Hepatic stellate cell (primary cell): ENCODE data around the gene CCDC182.

Experiments used
- DNase-seq: peaks from one replicate; pipeline ENCODE4 v3.0.0; 2011; ENCODE audit warnings: low spot score

The CCDC182 gene

DNA sequence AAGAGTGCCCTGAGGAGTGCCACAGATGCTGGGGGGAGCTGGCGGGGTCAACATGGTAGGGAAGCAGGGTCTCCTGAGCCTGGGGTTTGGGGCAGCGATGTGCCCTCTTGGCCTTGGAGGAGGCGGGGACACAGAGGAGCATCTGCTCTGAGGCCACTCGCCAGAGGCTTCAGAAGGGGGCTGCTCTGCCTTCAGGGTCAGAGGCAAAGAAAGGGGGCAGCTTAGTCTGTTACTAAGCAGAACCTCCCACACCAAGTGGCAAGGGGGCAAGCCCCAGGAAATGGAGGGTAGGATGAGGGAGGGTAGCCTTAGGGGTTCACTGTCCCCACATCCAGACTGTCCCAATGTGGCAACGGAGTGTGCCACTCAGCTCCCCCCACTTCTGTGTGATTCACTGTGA lies 18.3 kb downstream of the CCDC182 start:
- DNase-seq, result no peak

GRCh38 chr17:57726213-57726790 lies 18.8 kb downstream of the CCDC182 start:
- no peak for DNase-seq

DNA sequence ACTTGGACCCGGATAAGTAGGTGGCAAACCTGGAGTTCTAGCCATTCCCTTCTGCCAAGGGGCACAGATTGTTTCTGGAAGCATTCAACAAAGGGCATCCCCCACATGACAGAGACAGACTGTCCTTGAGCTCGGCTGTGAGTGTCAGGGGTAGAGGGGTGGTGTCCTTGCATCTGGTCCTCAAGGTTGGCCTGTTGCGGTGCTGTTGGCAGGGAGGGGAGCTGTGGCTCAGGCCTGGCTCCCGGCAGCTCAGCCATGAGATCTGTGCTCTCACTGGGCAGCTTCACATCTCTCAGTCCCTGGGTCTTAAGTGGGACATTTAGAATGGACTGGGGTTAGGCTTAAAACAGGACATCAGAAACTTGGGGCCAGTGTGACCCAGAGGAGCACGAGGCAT lies 20.4 kb downstream of the CCDC182 start:
- DNase-seq, result no peak

DNA sequence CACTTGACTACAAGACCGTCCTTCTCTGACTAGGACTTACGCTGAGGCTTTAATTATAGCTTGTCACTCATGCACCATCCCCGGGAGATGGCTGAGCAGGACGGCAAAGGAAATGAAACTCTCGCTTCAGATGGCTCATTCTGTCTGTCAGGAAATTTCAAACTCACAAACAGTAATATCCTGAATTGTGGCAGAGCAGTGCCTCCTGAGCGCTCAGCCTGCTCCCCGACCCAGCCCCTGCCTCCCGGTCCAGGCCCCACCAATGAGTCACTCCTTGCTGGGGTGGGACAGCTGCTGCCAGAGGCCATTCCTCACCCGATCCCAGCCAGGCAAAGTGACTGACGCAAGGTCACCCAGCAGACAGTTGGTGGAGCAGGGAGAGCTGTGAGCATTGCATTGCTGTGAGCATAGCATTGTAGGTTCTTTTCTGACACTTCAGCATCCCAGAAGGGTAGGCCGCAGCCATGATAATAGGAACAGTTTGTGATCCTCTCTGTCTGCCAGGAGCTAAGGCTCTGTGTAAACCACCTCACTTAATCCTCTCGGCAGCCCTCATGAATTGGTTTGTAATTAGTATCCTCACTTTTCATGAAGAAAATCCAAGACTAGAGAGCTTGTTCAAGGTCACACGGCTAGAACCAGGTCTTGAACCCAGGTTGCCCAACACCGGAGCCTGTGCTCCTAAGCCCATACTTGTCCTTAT lies 20.9 kb downstream of the CCDC182 start:
- DNase-seq, result no peak

- no peak for DNase-seq
These were observed 21.6 kb downstream of the CCDC182 start for GRCh38 chr17:57723427-57724025.

DNA sequence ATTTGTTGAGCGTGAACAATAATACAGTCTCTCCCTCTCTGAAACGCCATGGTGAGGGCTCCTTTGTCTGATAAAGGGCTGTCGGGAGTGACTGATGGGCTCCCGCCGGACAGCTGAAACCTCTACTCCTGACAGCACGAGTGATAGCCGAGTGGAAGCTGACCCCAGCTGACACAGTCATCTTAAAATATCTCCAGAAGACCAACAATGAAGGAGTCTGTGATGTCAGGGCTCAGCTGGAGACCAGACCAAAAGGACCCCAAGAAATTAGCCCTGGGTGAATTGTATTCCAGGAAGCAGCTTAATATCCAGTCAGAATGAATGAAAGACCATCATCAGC lies 22.4 kb downstream of the CCDC182 start:
- DNase-seq, result no peak

DNA sequence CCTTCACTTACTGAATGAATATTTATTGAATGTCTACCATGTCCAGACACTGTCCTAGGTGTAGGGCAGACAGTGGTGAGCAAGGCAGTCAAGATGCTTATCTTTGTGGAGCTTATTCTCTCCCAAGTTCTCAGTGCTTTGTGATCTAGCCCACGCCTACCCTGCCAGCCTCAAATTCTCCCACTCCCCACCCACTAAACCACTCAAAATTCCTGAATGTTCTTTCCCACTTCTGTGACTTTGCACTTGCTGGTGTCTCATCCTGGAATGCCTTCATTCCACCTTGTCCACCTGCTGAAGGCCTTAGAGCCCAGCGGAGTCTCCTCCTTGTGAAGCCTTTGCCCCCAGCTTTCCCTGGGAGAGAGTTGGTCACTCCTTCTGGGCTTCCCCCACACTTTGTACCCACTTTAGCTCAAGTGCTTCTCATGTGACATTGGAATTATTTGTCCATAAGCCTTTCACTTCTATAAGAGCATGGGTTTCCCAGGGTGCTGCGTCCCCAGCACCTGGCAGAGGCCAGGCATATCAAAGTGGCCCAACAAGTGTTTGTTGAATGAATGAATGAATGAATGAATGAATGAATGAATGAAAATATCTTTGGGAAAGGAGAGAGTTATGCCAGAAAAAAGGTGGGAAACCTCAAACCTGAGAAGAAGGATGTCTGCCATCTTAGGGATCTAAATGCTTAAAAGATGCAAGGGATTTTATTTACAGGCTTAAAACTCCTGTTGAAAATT lies 23.0 kb downstream of the CCDC182 start:
- no peak for DNase-seq

GRCh38 chr17:57720386-57721035 lies 24.6 kb downstream of the CCDC182 start:
- DNase-seq, result no peak

GRCh38 chr17:57718878-57719277 lies 26.2 kb downstream of the CCDC182 start:
- no peak for DNase-seq

- no peak for DNase-seq
These were observed 29.1 kb downstream of the CCDC182 start for GRCh38 chr17:57715981-57716380.

GRCh38 chr17:57714665-57715180 lies 30.4 kb downstream of the CCDC182 start:
- no peak for DNase-seq

DNA sequence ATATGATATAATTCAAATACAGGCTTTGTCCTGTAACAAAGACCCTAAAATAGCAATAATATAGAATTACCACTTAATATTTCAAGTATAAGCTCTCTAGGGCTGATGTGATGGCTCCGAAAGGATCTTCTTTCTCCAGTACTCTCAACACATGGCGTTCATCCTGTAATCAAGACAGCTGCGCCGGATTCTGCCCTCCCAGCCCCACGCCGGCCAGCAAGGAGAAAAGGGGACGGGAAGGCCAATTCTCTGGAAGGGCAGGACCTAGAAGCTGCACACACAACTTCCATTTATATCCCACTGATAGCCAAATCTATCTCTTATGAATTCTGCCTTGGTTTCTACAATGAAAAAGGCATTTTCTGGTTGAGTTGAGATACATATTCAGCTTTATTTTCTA lies 32.0 kb downstream of the CCDC182 start:
- DNase-seq, result no peak

DNA sequence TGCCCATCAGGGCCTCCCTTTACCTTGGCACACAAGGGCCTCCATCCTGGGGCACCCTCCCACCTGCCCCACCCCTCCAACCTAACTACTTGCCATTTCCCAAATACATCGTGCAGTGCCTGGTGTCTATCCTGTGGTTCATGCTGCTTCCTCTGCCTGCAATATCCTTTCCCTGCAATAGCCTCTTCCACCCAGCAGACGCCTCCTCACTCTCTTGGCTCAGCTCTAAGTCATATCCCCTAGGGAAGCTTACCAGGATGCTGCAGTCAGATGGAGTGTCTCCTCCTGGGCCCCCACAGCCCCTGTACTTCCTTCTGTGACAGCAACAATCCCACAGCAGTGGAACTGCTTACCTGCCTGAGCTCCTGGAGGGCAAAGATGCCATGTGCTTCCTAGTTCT lies 36.7 kb downstream of the CCDC182 start:
- no peak for DNase-seq

- no peak for DNase-seq
These were observed 37.2 kb downstream of the CCDC182 start for GRCh38 chr17:57707892-57708291.

- DNase-seq, result no peak
These were observed 38.3 kb downstream of the CCDC182 start for GRCh38 chr17:57706761-57707160.

GRCh38 chr17:57705921-57706695 lies 39.0 kb downstream of the CCDC182 start:
- no peak for DNase-seq

- DNase-seq, result no peak
These were observed 40.7 kb downstream of the CCDC182 start for GRCh38 chr17:57704448-57704847.

DNA sequence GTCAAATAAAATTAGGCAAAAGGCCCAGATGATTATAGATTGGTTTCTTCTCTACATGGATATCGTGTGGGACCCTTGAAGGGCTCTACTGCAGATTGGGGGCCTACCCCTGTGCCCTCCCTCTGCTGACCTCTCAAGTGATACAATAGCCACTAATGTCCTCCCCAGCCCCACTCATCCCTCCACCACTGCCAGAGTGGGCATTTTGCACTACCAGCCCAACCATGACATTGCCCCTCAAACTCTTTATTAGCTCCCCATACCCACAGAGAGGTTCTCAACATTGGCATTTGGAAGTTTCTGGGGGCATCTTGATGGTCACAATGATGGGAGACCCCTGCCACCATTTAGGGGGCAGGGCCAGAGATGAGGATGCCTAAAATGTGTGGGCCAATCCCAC lies 41.8 kb downstream of the CCDC182 start:
- no peak for DNase-seq

DNA sequence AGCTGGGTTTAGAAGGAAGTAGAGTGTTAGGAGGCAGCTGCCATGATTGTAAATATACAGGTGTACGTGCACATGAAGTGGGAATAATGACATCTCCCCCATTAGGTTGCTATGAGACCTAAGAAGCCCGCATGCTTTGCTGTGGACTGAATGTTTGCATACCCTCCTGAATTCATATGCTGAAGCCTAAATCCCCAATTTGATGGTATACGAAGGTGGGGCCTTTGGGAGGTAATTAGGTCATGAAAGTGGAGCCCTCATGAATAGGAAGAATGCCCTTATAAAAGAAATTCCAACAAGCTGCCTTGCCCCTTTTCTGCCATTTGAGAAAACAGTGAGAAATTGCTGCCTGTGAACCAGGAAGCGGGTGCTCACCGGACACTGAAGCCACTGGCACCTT lies 44.0 kb downstream of the CCDC182 start:
- DNase-seq, result no peak

DNA sequence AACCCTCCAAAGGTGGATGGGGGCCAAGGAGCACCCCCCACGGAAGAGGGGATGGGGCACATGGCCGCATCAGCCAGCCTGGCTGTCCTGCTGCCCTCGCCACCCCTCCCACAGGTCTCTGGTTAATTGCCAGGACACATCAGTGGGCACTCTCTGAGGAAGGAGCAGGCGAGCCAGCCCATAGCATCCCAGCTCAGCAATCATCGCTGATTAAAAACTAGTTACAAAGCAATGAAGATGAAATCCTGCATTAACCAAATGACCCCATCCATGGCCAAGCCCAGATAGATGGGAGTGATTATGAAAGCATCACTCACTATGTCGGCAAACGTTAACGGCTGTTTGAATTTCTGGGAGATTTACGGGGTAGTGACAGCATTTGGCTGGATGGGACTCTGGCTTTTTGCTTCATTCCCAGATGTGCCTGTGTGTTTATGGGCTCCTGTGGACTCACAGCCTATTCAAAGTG lies 45.3 kb downstream of the CCDC182 start:
- DNase-seq, result no peak

DNA sequence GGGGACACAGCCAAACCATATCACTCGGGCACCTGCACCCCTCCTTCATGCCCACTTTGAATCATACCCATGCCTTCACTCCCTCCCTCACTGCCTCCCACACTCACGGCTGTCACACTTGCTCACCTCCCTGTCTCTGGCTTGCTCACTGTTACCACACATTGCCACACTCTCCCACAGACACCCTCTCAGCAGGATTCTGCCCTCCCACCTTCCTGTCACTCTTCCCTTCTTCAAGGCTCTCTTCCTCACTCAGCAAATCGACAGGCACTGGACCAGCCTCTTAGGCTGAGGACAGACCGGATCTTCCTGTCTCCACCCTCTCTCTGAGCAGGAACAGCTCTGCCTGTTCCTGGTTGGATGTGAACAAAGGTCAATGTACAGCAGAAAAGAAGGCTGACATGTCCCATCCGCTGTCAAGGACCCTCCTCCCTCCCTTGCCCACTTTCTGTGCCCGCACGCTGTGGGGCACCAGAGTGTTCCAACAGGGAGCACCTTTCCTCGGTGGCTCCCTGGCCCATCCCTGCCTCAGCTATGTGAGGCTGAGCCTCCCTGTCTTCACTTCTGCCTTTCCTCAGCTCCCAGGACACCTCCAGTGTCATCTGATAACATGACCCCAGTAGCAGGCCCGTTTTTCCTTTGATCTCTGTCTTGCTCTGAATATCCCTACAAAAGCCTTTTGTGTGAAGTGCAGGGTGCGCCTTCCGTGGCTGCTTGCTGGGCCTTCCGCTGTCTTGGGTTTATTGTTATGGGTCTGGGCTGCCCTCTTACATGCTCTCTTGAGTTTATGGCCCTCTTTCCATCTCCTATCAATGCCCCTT lies 47.0 kb downstream of the CCDC182 start:
- DNase-seq, result no peak
